Mesenchymal stem cell (in vitro differentiated cells and primary cell): ENCODE data around the gene C10orf67.
"Not testable (repeated sequence)": the region's sequence is repeated elsewhere in the genome, so short reads cannot be mapped to it uniquely, and the experiment has no call there.

Source experiments
- DNase-seq: peaks from one replicate; pipeline ENCODE4 v3.0.0-alpha.2; 2013
- H2AFZ ChIP-seq: one replicate; pipeline ENCODE4 v1.6.1; 2013; ENCODE audit warnings: low read depth, mild to moderate bottlenecking, control low read depth, inconsistent platforms, low read length, moderate library complexity
- H2AK5ac ChIP-seq: 2 replicates; pipeline ENCODE4 v1.6.1; 2013; ENCODE audit warnings: low read length, moderate library complexity, mild to moderate bottlenecking, inconsistent platforms; ENCODE audit not compliant: severe bottlenecking
- H2BK120ac ChIP-seq: one replicate; pipeline ENCODE4 v1.6.1; 2013; ENCODE audit warnings: low read depth, mild to moderate bottlenecking, inconsistent platforms, low read length, moderate library complexity
- H2BK12ac ChIP-seq, 2 experiments: one replicate each; pipeline ENCODE4 v1.6.1; 2013; ENCODE audit warnings: inconsistent platforms in 2 of 2, low read length in 2 of 2, mild to moderate bottlenecking in 2 of 2, moderate library complexity in 2 of 2, control low read depth in 1 of 2
- H2BK15ac ChIP-seq: one replicate; pipeline ENCODE4 v1.6.1; 2013; ENCODE audit warnings: mild to moderate bottlenecking, low read depth, inconsistent platforms; ENCODE audit not compliant: poor library complexity, severe bottlenecking
- H2BK5ac ChIP-seq: 2 replicates; pipeline ENCODE4 v1.6.1; 2013; ENCODE audit warnings: low read depth, mild to moderate bottlenecking, low read length, control low read depth, inconsistent platforms; ENCODE audit not compliant: poor library complexity, severe bottlenecking
- H3K14ac ChIP-seq, 2 experiments: one replicate each; pipeline ENCODE4 v1.6.1; 2013; ENCODE audit warnings: inconsistent platforms in 2 of 2, low read length in 2 of 2, control low read depth in 1 of 2, mild to moderate bottlenecking in 1 of 2, moderate library complexity in 1 of 2
- H3K18ac ChIP-seq, 2 experiments: one replicate each; pipeline ENCODE4 v1.6.1; 2013; ENCODE audit warnings: inconsistent platforms in 2 of 2, low read length in 2 of 2, control low read depth in 1 of 2, low read depth in 1 of 2, mild to moderate bottlenecking in 1 of 2
- H3K23ac ChIP-seq, 2 experiments: one replicate each; pipeline ENCODE4 v1.6.1; 2013; ENCODE audit warnings: inconsistent platforms in 2 of 2, low read length in 2 of 2, mild to moderate bottlenecking in 2 of 2, moderate library complexity in 2 of 2, control low read depth in 1 of 2
- H3K27ac ChIP-seq: 2 replicates; pipeline ENCODE4 v1.5.1; 2013; ENCODE audit warnings: mild to moderate bottlenecking, moderate library complexity, low read length, control low read depth, inconsistent platforms; ENCODE audit not compliant: poor library complexity, severe bottlenecking
- H3K27me3 ChIP-seq, 2 experiments: 2 replicates each; pipeline versions ENCODE4 v1.6.1 to v1.7.0; 2013; ENCODE audit warnings: low read length in 2 of 2, mild to moderate bottlenecking in 2 of 2, moderate library complexity in 2 of 2, control low read depth in 1 of 2, inconsistent platforms in 1 of 2; ENCODE audit not compliant: control insufficient read depth in 1 of 2, insufficient read depth in 1 of 2
- H3K36me3 ChIP-seq, 2 experiments: 2 replicates each; pipeline versions ENCODE4 v1.6.1 to v1.7.0; 2013; ENCODE audit warnings: low read length in 2 of 2, control low read depth in 1 of 2, inconsistent platforms in 1 of 2, low read depth in 1 of 2, mild to moderate bottlenecking in 1 of 2; ENCODE audit not compliant: insufficient read depth in 2 of 2, control insufficient read depth in 1 of 2
- H3K4ac ChIP-seq, 2 experiments: one replicate each; pipeline ENCODE4 v1.6.1; 2013; ENCODE audit warnings: inconsistent platforms in 2 of 2, low read length in 2 of 2, mild to moderate bottlenecking in 2 of 2, moderate library complexity in 2 of 2, control low read depth in 1 of 2, low read depth in 1 of 2
- H3K4me1 ChIP-seq: 2 replicates; pipeline ENCODE4 v1.6.1; 2013; ENCODE audit warnings: low read depth, low read length, control low read depth; ENCODE audit not compliant: control insufficient read depth, insufficient read depth
- H3K4me2 ChIP-seq: 2 replicates; pipeline ENCODE4 v1.6.1; 2013; ENCODE audit warnings: low read length, mild to moderate bottlenecking, inconsistent platforms; ENCODE audit not compliant: poor library complexity, severe bottlenecking
- H3K4me3 ChIP-seq, 2 experiments: 2 replicates each; pipeline versions ENCODE4 v1.5.1 to v1.7.0; 2013; ENCODE audit warnings: low read length in 2 of 2, mild to moderate bottlenecking in 2 of 2, control low read depth in 1 of 2, low read depth in 1 of 2; ENCODE audit not compliant: insufficient read depth in 1 of 2
- H3K79me1 ChIP-seq: replicated peaks from 2 replicates; pipeline ENCODE4 v1.6.1; 2013; ENCODE audit warnings: mild to moderate bottlenecking, control low read depth, low read length, inconsistent platforms; ENCODE audit not compliant: poor library complexity, severe bottlenecking
- H3K9ac ChIP-seq: 2 replicates; pipeline ENCODE4 v1.7.0; 2013; ENCODE audit warnings: mild to moderate bottlenecking, low read length, moderate library complexity
- H3K9me3 ChIP-seq: 2 replicates; pipeline ENCODE4 v1.7.0; 2013; ENCODE audit warnings: mild to moderate bottlenecking, low read length; ENCODE audit not compliant: control insufficient read depth
- H4K8ac ChIP-seq: one replicate; pipeline ENCODE4 v1.6.1; 2013; ENCODE audit warnings: inconsistent platforms, mild to moderate bottlenecking, low read length, moderate library complexity
- H4K91ac ChIP-seq: one replicate; pipeline ENCODE4 v1.6.1; 2013; ENCODE audit warnings: mild to moderate bottlenecking, low read length, inconsistent platforms
- WGBS: methylation state at CpG from one replicate; pipeline ENCODE4 v1.1.7; 2013; ENCODE audit warnings: mixed read lengths; 5-methylcytosine and 5-hydroxymethylcytosine counted together

The C10orf67 gene

GRCh38 chr10:23358357-23358756 is 13.8 kb upstream of the C10orf67 start:
- Histone ChIP-seq H3K4me3 (no peak overlapping the region), H3K23ac (no peak overlapping the region), H3K4me1 (peaks cover 2% of the 10 kb centered on the region), H3K9ac (no peak overlapping the region), H2BK5ac (no peak overlapping the region), H2AK5ac (no peak overlapping the region), H4K91ac (no peak overlapping the region), H3K36me3 (no peaks in the 10 kb centered on the region), H2BK120ac (no peak overlapping the region), H3K4me2 (no peak overlapping the region), H2AFZ (no peak overlapping the region), H2BK15ac (no peak overlapping the region), H4K8ac (no peak overlapping the region), H3K4ac (no peak overlapping the region), H3K9me3 (no peaks in the 10 kb centered on the region), H3K27me3 (no peaks in the 10 kb centered on the region), H3K14ac (no peak overlapping the region), H2BK12ac (no peak overlapping the region), H3K79me1 (no peaks in the 10 kb centered on the region), H3K18ac (no peak overlapping the region), H3K27ac (no peak overlapping the region)
- DNase-seq = no peak
- WGBS = 63% methylated on average over 2 of the region's 2 CpGs

- H3K9me3 ChIP-seq = no peaks in the 10 kb centered on the region
- H3K27ac ChIP-seq = no peak overlapping the region
- H2AFZ ChIP-seq = no peak overlapping the region
- no peak overlapping the region for H2AK5ac ChIP-seq
- H3K4me2 ChIP-seq = no peak overlapping the region
- no peak overlapping the region for H3K4me3 ChIP-seq
- no peak overlapping the region for H3K23ac ChIP-seq
- H2BK120ac ChIP-seq = no peak overlapping the region
- H3K18ac ChIP-seq = no peak overlapping the region
- H3K79me1 ChIP-seq = no peaks in the 10 kb centered on the region
- H3K4me1 ChIP-seq = peaks cover 2% of the 10 kb centered on the region
- H2BK12ac ChIP-seq = no peak overlapping the region
- H4K91ac ChIP-seq = no peak overlapping the region
- DNase-seq = no peak
- no peaks in the 10 kb centered on the region for H3K36me3 ChIP-seq
- no peak overlapping the region for H2BK5ac ChIP-seq
- H3K9ac ChIP-seq = no peak overlapping the region
- no peaks in the 10 kb centered on the region for H3K27me3 ChIP-seq
- 84% methylated on average over 5 of the region's 5 CpGs for WGBS
- no peak overlapping the region for H3K4ac ChIP-seq
- no peak overlapping the region for H2BK15ac ChIP-seq
- H3K14ac ChIP-seq = no peak overlapping the region
- no peak overlapping the region for H4K8ac ChIP-seq
These were observed 10.2 kb upstream of the C10orf67 start for GRCh38 chr10:23354630-23355279.

- Histone ChIP-seq H3K27me3 (no peaks in the 10 kb centered on the region), H2BK5ac (no peak overlapping the region), H3K9ac (no peak overlapping the region), H2AK5ac (no peak overlapping the region), H3K23ac (no peak overlapping the region), H4K91ac (no peak overlapping the region), H3K9me3 (no peaks in the 10 kb centered on the region), H2AFZ (no peak overlapping the region), H2BK15ac (no peak overlapping the region), H3K27ac (no peak overlapping the region), H2BK12ac (no peak overlapping the region), H3K4me3 (no peak overlapping the region), H3K14ac (no peak overlapping the region), H3K36me3 (no peaks in the 10 kb centered on the region), H4K8ac (no peak overlapping the region), H3K4me2 (no peak overlapping the region), H3K4me1 (peaks cover 2% of the 10 kb centered on the region), H3K79me1 (no peaks in the 10 kb centered on the region), H2BK120ac (no peak overlapping the region), H3K4ac (no peak overlapping the region), H3K18ac (no peak overlapping the region)
- peak; percentile 84 for DNase-seq
- WGBS = 37% methylated on average over 1 of the region's 3 CpGs
These were observed 7.4 kb upstream of the C10orf67 start for GRCh38 chr10:23351926-23352519.

- not testable (repeated sequence) for H3K27ac ChIP-seq, H2BK120ac ChIP-seq, H3K36me3 ChIP-seq, H3K4me1 ChIP-seq, H3K18ac ChIP-seq, H3K4ac ChIP-seq, H2AK5ac ChIP-seq, H2BK5ac ChIP-seq, H3K4me2 ChIP-seq, H3K23ac ChIP-seq, H2AFZ ChIP-seq, H3K9me3 ChIP-seq, H3K4me3 ChIP-seq, H4K91ac ChIP-seq, H3K79me1 ChIP-seq, H3K27me3 ChIP-seq, H2BK15ac ChIP-seq, H4K8ac ChIP-seq, H3K14ac ChIP-seq, H2BK12ac ChIP-seq, H3K9ac ChIP-seq, DNase-seq
- WGBS = 100% methylated on average over 1 of the region's 1 CpG
These were observed 6.1 kb upstream of the C10orf67 start for GRCh38 chr10:23350706-23351105.
